ENCODE measurements around the gene EPHB1. TPM values are rescaled to one million over a fixed set of nuclear protein-coding genes. Genes with fewer than 3 reads are reported as not detected.

EPHB1 gene
- total RNA-seq, 1 experiment from 2014 or later: 0.86 TPM

DNA sequence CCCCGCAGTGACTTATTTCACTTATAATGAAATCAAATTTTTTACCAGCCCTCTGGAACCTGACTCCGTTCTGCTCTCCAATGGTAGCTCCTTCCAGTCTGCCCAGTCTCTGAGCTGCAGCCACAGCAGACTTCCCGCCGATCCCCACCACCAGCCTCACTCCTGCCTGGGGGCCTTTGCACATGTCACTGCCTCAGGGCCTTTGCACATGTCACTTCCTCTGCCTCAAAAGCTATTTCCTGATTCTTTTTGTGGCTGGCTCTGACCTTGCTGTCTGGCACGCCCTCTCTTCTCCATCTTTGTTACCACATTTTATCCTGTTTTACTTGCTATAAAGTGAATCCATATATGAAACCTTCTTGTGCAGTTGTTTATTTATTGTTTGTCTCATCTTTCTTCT lies 277.4 kb downstream of the EPHB1 start:
- BruUV-seq (replicated peaks): no TSS peak
- Histone ChIP-seq H3K79me2 (ENCODE audit: insufficient read depth, low read length) (no peaks in the 10 kb centered on the region), H3K27me3 (ENCODE audit: insufficient read depth, low read length) (0 out of 2 replicates have a peak, but pooled peaks cover 3% of the 10 kb centered on the region), H3K9me2 (ENCODE audit: insufficient read depth) (no peaks in the 10 kb centered on the region), H3K27ac (ENCODE audit: low read depth, low read length) (no peak overlapping the region), H3K36me3 (ENCODE audit: control insufficient read depth in 1 of 2, insufficient read depth in 2 of 2, low read length in 2 of 2) (no peaks in the 10 kb centered on the region), H2AFZ (ENCODE audit: low read depth, low read length, poor library complexity, severe bottlenecking) (no peak overlapping the region), H3K4me3 (replicated peaks in 1 of 2; ENCODE audit: low read depth in 1 of 2, low read length in 2 of 2) (no peak overlapping the region), H3K9ac (ENCODE audit: low read length) (no peak overlapping the region), H3K9me3 (ENCODE audit: control insufficient read depth in 1 of 2, insufficient read depth in 1 of 2, low read depth in 1 of 2, low read length in 2 of 2) (no peaks in the 10 kb centered on the region; a peak in 1 of 4 replicates), H3K4me2 (ENCODE audit: low read length) (no peak overlapping the region), H3K4me1 (ENCODE audit: control insufficient read depth in 1 of 2, insufficient read depth in 2 of 2, low read length in 2 of 2) (peaks cover 0 to 4% of the 10 kb centered on the region in 2 experiments; a peak in 1 of 4 replicates), H4K20me1 (ENCODE audit: insufficient read depth) (no peaks in the 10 kb centered on the region)
- ATAC-seq (no peak), DNase-seq (ENCODE audit: low read depth, low spot score) (no peak)
- ChIA-PET POLR2A (no interaction called here), CTCF (no interaction called here), RAD21 (ENCODE audit: low non-redundant PET in 1 of 2, low total read pairs in 2 of 2, uncharacterized antibody in 2 of 2, unreplicated experiment in 2 of 2) (no interaction called here)
- intact Hi-C loops (cut with micrococcal nuclease): no loop called here
- TF ChIP-seq YY1 (IDR thresholded peaks at IDR 0.05; ENCODE audit: extremely low read depth, insufficient replicate concordance, low read depth, low read length): no peak
- TF ChIP-seq RAD21 (IDR thresholded peaks at IDR 0.05; ENCODE audit: low read depth): no peak
- no peak for TF ChIP-seq EZH2phosphoT487 (IDR thresholded peaks at IDR 0.05; ENCODE audit: borderline replicate concordance)
- TF ChIP-seq, protein P1, sequence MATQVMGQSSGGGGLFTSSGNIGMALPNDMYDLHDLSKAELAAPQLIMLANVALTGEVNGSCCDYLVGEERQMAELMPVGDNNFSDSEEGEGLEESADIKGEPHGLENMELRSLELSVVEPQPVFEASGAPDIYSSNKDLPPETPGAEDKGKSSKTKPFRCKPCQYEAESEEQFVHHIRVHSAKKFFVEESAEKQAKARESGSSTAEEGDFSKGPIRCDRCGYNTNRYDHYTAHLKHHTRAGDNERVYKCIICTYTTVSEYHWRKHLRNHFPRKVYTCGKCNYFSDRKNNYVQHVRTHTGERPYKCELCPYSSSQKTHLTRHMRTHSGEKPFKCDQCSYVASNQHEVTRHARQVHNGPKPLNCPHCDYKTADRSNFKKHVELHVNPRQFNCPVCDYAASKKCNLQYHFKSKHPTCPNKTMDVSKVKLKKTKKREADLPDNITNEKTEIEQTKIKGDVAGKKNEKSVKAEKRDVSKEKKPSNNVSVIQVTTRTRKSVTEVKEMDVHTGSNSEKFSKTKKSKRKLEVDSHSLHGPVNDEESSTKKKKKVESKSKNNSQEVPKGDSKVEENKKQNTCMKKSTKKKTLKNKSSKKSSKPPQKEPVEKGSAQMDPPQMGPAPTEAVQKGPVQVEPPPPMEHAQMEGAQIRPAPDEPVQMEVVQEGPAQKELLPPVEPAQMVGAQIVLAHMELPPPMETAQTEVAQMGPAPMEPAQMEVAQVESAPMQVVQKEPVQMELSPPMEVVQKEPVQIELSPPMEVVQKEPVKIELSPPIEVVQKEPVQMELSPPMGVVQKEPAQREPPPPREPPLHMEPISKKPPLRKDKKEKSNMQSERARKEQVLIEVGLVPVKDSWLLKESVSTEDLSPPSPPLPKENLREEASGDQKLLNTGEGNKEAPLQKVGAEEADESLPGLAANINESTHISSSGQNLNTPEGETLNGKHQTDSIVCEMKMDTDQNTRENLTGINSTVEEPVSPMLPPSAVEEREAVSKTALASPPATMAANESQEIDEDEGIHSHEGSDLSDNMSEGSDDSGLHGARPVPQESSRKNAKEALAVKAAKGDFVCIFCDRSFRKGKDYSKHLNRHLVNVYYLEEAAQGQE (IDR thresholded peaks at IDR 0.05; ENCODE audit: low read depth): no peak
- TF ChIP-seq FOSL1 (IDR thresholded peaks at IDR 0.05; ENCODE audit: low read depth): no peak
- no peak for TF ChIP-seq SIN3A (IDR thresholded peaks at IDR 0.05; ENCODE audit: low read depth)

- Histone ChIP-seq H3K27ac (ENCODE audit: low read depth, low read length) (no peak overlapping the region), H2AFZ (ENCODE audit: low read depth, low read length, poor library complexity, severe bottlenecking) (no peak overlapping the region), H3K4me3 (replicated peaks in 1 of 2; ENCODE audit: low read depth in 1 of 2, low read length in 2 of 2) (no peak overlapping the region), H3K27me3 (ENCODE audit: insufficient read depth, low read length) (0 out of 2 replicates have a peak, but pooled peaks cover 7% of the 10 kb centered on the region), H4K20me1 (ENCODE audit: insufficient read depth) (no peaks in the 10 kb centered on the region), H3K36me3 (ENCODE audit: control insufficient read depth in 1 of 2, insufficient read depth in 2 of 2, low read length in 2 of 2) (no peaks in the 10 kb centered on the region), H3K4me1 (ENCODE audit: control insufficient read depth in 1 of 2, insufficient read depth in 2 of 2, low read length in 2 of 2) (no peaks in the 10 kb centered on the region), H3K9me3 (ENCODE audit: control insufficient read depth in 1 of 2, insufficient read depth in 1 of 2, low read depth in 1 of 2, low read length in 2 of 2) (no peaks in the 10 kb centered on the region; a peak in 1 of 4 replicates), H3K79me2 (ENCODE audit: insufficient read depth, low read length) (no peaks in the 10 kb centered on the region), H3K9me2 (ENCODE audit: insufficient read depth) (no peaks in the 10 kb centered on the region), H3K4me2 (ENCODE audit: low read length) (no peak overlapping the region), H3K9ac (ENCODE audit: low read length) (no peak overlapping the region)
- ChIA-PET RAD21 (ENCODE audit: low non-redundant PET in 1 of 2, low total read pairs in 2 of 2, uncharacterized antibody in 2 of 2, unreplicated experiment in 2 of 2) (no interaction called here), POLR2A (no interaction called here), CTCF (no interaction called here)
- BruUV-seq (replicated peaks): no TSS peak
- intact Hi-C loops (cut with micrococcal nuclease): no loop called here
- no peak for ATAC-seq
- no peak for DNase-seq (ENCODE audit: low read depth, low spot score)
- TF ChIP-seq EZH2 (IDR thresholded peaks at IDR 0.05) (no peak), JUND (IDR thresholded peaks at IDR 0.05) (no peak), EZH2phosphoT487 (IDR thresholded peaks at IDR 0.05; ENCODE audit: borderline replicate concordance) (no peak), CEBPB (IDR thresholded peaks at IDR 0.05; ENCODE audit: low read depth) (no peak), POLR2AphosphoS5 (IDR thresholded peaks at IDR 0.05; ENCODE audit: low read depth, low read length) (no peak), ZFX (IDR thresholded peaks at IDR 0.05) (no peak), SRF (IDR thresholded peaks at IDR 0.05; ENCODE audit: low read depth) (no peak), YY1 (IDR thresholded peaks at IDR 0.05; ENCODE audit: extremely low read depth, insufficient replicate concordance, low read depth, low read length) (no peak), RAD21 (IDR thresholded peaks at IDR 0.05; ENCODE audit: low read depth) (no peak), ELF1 (IDR thresholded peaks at IDR 0.05; ENCODE audit: borderline replicate concordance, low read depth) (no peak)
- TF ChIP-seq, protein P1 (IDR thresholded peaks at IDR 0.05; ENCODE audit: low read depth): no peak
These were observed 280.1 kb downstream of the EPHB1 start for GRCh38 chr3:135075157-135075556.

All from HCT116 (cell line).